Hepatocyte (in vitro differentiated cells): ENCODE results near the gene IL20.

Source experiments
- CTCF ChIP-seq: fragments of 200-600 bp; sonication (generic); IDR thresholded peaks from 2 replicates; pipeline ENCODE4 v1.5.1; 2016; ENCODE audit warnings: antibody characterized with exemption, mild to moderate bottlenecking; ENCODE audit not compliant: poor library complexity
- EZH2 ChIP-seq: fragments of 200-600 bp; sonication (generic); IDR thresholded peaks from 2 replicates; pipeline ENCODE4 v1.6.1; 2016; ENCODE audit warnings: antibody characterized with exemption, mild to moderate bottlenecking, borderline replicate concordance
- EZH2phosphoT487 ChIP-seq: fragments of 200-600 bp; sonication (generic); IDR thresholded peaks from one replicate; pipeline ENCODE4 v1.6.1; 2018; ENCODE audit warnings: antibody characterized with exemption, mild to moderate bottlenecking, low read depth, moderate library complexity; ENCODE audit not compliant: unreplicated experiment, severe bottlenecking

GRCh38 chr1:206831650-206832049 is 33.8 kb upstream of the IL20 start:
- TF ChIP-seq EZH2 (no peak), CTCF (no peak), EZH2phosphoT487 (no peak)
